ENCODE data around the gene RHOB. TPM values are rescaled to one million over a fixed set of nuclear protein-coding genes. Genes with fewer than 3 reads are reported as not detected.
"Not testable (repeated sequence)": the region's sequence is repeated elsewhere in the genome, so short reads cannot be mapped to it uniquely, and the experiment has no call there.

The RHOB gene
- total and polyA plus RNA-seq, 7 experiments from 2014 or later: 0.64 to 244 (median 9.2) TPM

- H3K4me1 ChIP-seq (ENCODE audit: control insufficient read depth in 2 of 2, insufficient read depth in 2 of 2, low read length in 2 of 2); H3K4me1 Mint-ChIP-seq; H3K9me3 Mint-ChIP-seq; intact Hi-C loops (cut with micrococcal nuclease); POLR2A ChIA-PET; H3K4me3 ChIP-seq (ENCODE audit: low read length); H3K27me3 ChIP-seq (ENCODE audit: control insufficient read depth in 2 of 2, insufficient read depth in 2 of 2, low read length in 2 of 2); H3K9me3 ChIP-seq (ENCODE audit: control insufficient read depth in 2 of 3, low read length in 3 of 3); CTCF ChIA-PET; H3K4me3 Mint-ChIP-seq; DNase-seq; H3K36me3 Mint-ChIP-seq; H3K27ac ChIP-seq (ENCODE audit: low read depth, low read length); H3K27ac Mint-ChIP-seq; ATAC-seq; H3K36me3 ChIP-seq (ENCODE audit: control insufficient read depth in 2 of 3, insufficient read depth in 3 of 3, low read length in 3 of 3): not testable (repeated sequence)
- peaks cover 15 to 41% (median 22%) of the 10 kb centered on the region in 5 donors for H3K27me3 Mint-ChIP-seq
Measured at GRCh38 chr2:20458737-20459484, 12.0 kb downstream of the RHOB start.

- no peaks in the 10 kb centered on the region for H3K27me3 ChIP-seq (ENCODE audit: control insufficient read depth in 2 of 2, insufficient read depth in 2 of 2, low read length in 2 of 2)
- Mint-ChIP-seq H3K4me3 (no peak overlapping the region), H3K9me3 (peaks cover 0 to 4% (median 0%) of the 10 kb centered on the region in 11 donors), H3K27ac (no peak overlapping the region), H3K36me3 (peaks cover 0 to 2% (median 0%) of the 10 kb centered on the region in 5 donors), H3K27me3 (peaks cover 0 to 26% (median 5%) of the 10 kb centered on the region in 5 donors), H3K4me1 (no peaks in the 10 kb centered on the region)
- no peak overlapping the region for H3K4me3 ChIP-seq (ENCODE audit: low read length)
- no peak overlapping the region for H3K27ac ChIP-seq (ENCODE audit: low read depth, low read length)
- CTCF ChIA-PET: no interaction called here
- no peaks in the 10 kb centered on the region for H3K36me3 ChIP-seq (ENCODE audit: control insufficient read depth in 2 of 3, insufficient read depth in 3 of 3, low read length in 3 of 3)
- DNase-seq: no peak
- H3K9me3 ChIP-seq (ENCODE audit: control insufficient read depth in 2 of 3, low read length in 3 of 3): no peaks in the 10 kb centered on the region
- no peaks in the 10 kb centered on the region for H3K4me1 ChIP-seq (ENCODE audit: control insufficient read depth in 2 of 2, insufficient read depth in 2 of 2, low read length in 2 of 2)
- no peak for ATAC-seq
- POLR2A ChIA-PET: no interaction called here
- intact Hi-C loops (cut with micrococcal nuclease): no loop called here
Measured at GRCh38 chr2:20465716-20466394, 19.0 kb downstream of the RHOB start.

- intact Hi-C loops (cut with micrococcal nuclease): no loop called here
- CTCF ChIA-PET: no interaction called here
- DNase-seq: no peak
- peaks cover 0 to 9% (median 0%) of the 10 kb centered on the region in 5 donors for H3K27me3 Mint-ChIP-seq
- H3K36me3 Mint-ChIP-seq: no peaks in the 10 kb centered on the region
- Histone ChIP-seq H3K9me3 (ENCODE audit: control insufficient read depth in 2 of 3, low read length in 3 of 3) (no peaks in the 10 kb centered on the region), H3K36me3 (ENCODE audit: control insufficient read depth in 2 of 3, insufficient read depth in 3 of 3, low read length in 3 of 3) (no peaks in the 10 kb centered on the region), H3K27ac (ENCODE audit: low read depth, low read length) (no peak overlapping the region), H3K4me1 (ENCODE audit: control insufficient read depth in 2 of 2, insufficient read depth in 2 of 2, low read length in 2 of 2) (no peaks in the 10 kb centered on the region), H3K27me3 (ENCODE audit: control insufficient read depth in 2 of 2, insufficient read depth in 2 of 2, low read length in 2 of 2) (no peaks in the 10 kb centered on the region), H3K4me3 (ENCODE audit: low read length) (no peak overlapping the region)
- no peak overlapping the region for H3K27ac Mint-ChIP-seq
- no peak overlapping the region for H3K4me3 Mint-ChIP-seq
- no peaks in the 10 kb centered on the region for H3K4me1 Mint-ChIP-seq
- POLR2A ChIA-PET: no interaction called here
- H3K9me3 Mint-ChIP-seq: no peaks in the 10 kb centered on the region
- no peak for ATAC-seq
Measured at GRCh38 chr2:20467789-20468548, 21.1 kb downstream of the RHOB start.

- no peaks in the 10 kb centered on the region for H3K9me3 Mint-ChIP-seq
- POLR2A ChIA-PET: no interaction called here
- intact Hi-C loops (cut with micrococcal nuclease): no loop called here
- ATAC-seq (no peak), DNase-seq (no peak)
- no peak overlapping the region for H3K4me3 Mint-ChIP-seq
- no peaks in the 10 kb centered on the region for H3K36me3 Mint-ChIP-seq
- CTCF ChIA-PET: no interaction called here
- Histone ChIP-seq H3K4me1 (ENCODE audit: control insufficient read depth in 2 of 2, insufficient read depth in 2 of 2, low read length in 2 of 2) (no peaks in the 10 kb centered on the region), H3K36me3 (ENCODE audit: control insufficient read depth in 2 of 3, insufficient read depth in 3 of 3, low read length in 3 of 3) (no peaks in the 10 kb centered on the region), H3K27me3 (ENCODE audit: control insufficient read depth in 2 of 2, insufficient read depth in 2 of 2, low read length in 2 of 2) (no peaks in the 10 kb centered on the region), H3K27ac (ENCODE audit: low read depth, low read length) (no peak overlapping the region), H3K4me3 (ENCODE audit: low read length) (no peak overlapping the region), H3K9me3 (ENCODE audit: control insufficient read depth in 2 of 3, low read length in 3 of 3) (no peaks in the 10 kb centered on the region)
- H3K27me3 Mint-ChIP-seq: peaks cover 0 to 3% (median 0%) of the 10 kb centered on the region in 5 donors
- H3K4me1 Mint-ChIP-seq: no peaks in the 10 kb centered on the region
- no peak overlapping the region for H3K27ac Mint-ChIP-seq
Measured at GRCh38 chr2:20468549-20469500, 22.0 kb downstream of the RHOB start.

GRCh38 chr2:20469595-20469994 is 22.7 kb downstream of the RHOB start:
- no peak overlapping the region for H3K27ac ChIP-seq (ENCODE audit: low read depth, low read length)
- no peaks in the 10 kb centered on the region for H3K9me3 ChIP-seq (ENCODE audit: control insufficient read depth in 2 of 3, low read length in 3 of 3)
- no peaks in the 10 kb centered on the region for H3K4me1 ChIP-seq (ENCODE audit: control insufficient read depth in 2 of 2, insufficient read depth in 2 of 2, low read length in 2 of 2)
- Mint-ChIP-seq H3K36me3 (no peaks in the 10 kb centered on the region), H3K9me3 (no peaks in the 10 kb centered on the region), H3K4me3 (no peak overlapping the region), H3K27ac (no peak overlapping the region), H3K4me1 (no peaks in the 10 kb centered on the region), H3K27me3 (peaks cover 0 to 4% (median 2%) of the 10 kb centered on the region in 5 donors)
- no peaks in the 10 kb centered on the region for H3K27me3 ChIP-seq (ENCODE audit: control insufficient read depth in 2 of 2, insufficient read depth in 2 of 2, low read length in 2 of 2)
- H3K36me3 ChIP-seq (ENCODE audit: control insufficient read depth in 2 of 3, insufficient read depth in 3 of 3, low read length in 3 of 3): no peaks in the 10 kb centered on the region
- ATAC-seq (no peak), DNase-seq (no peak)
- H3K4me3 ChIP-seq (ENCODE audit: low read length): no peak overlapping the region
- intact Hi-C loops (cut with micrococcal nuclease): no loop called here
- ChIA-PET POLR2A (no interaction called here), CTCF (no interaction called here)

- H3K9me3 Mint-ChIP-seq: no peaks in the 10 kb centered on the region
- Histone ChIP-seq H3K36me3 (ENCODE audit: control insufficient read depth in 2 of 3, insufficient read depth in 3 of 3, low read length in 3 of 3) (no peaks in the 10 kb centered on the region), H3K4me1 (ENCODE audit: control insufficient read depth in 2 of 2, insufficient read depth in 2 of 2, low read length in 2 of 2) (no peaks in the 10 kb centered on the region), H3K4me3 (ENCODE audit: low read length) (no peak overlapping the region), H3K27me3 (ENCODE audit: control insufficient read depth in 2 of 2, insufficient read depth in 2 of 2, low read length in 2 of 2) (no peaks in the 10 kb centered on the region), H3K27ac (ENCODE audit: low read depth, low read length) (no peak overlapping the region), H3K9me3 (ENCODE audit: control insufficient read depth in 2 of 3, low read length in 3 of 3) (no peaks in the 10 kb centered on the region)
- no peaks in the 10 kb centered on the region for H3K4me1 Mint-ChIP-seq
- ChIA-PET POLR2A (no interaction called here), CTCF (no interaction called here)
- no peaks in the 10 kb centered on the region for H3K36me3 Mint-ChIP-seq
- H3K4me3 Mint-ChIP-seq: no peak overlapping the region
- H3K27me3 Mint-ChIP-seq: peaks cover 0 to 7% (median 3%) of the 10 kb centered on the region in 5 donors
- no peak for DNase-seq
- no peak overlapping the region for H3K27ac Mint-ChIP-seq
- ATAC-seq: no peak
- intact Hi-C loops (cut with micrococcal nuclease): no loop called here
Measured at GRCh38 chr2:20470211-20470610, 23.3 kb downstream of the RHOB start.
